Measurements from ENCODE around the gene PSME4. TPM values are rescaled to one million over a fixed set of nuclear protein-coding genes. Genes with fewer than 3 reads are reported as not detected.

Gene PSME4
- 10 to 100 TPM; 50.1 to 56.0 TPM for total RNA-seq

GRCh38 chr2:53970724-53971602 lies at the start of gene PSME4:
PSME4 (minus strand) TSS chr2:53970993; CDS start chr2:53970784, 209 bp downstream.
- DNase-seq (ENCODE audit: low spot score), result peak; percentile 81
- Histone ChIP-seq H3K27ac (peak within 1 kb of the TSS; percentile 99), H3K27me3 (replicated peaks; ENCODE audit: insufficient read depth) (no peaks in the 10 kb centered on the region), H3K4me3 (peak within 1 kb of the TSS; percentile 98), H3K4me1 (ENCODE audit: control insufficient read depth in 1 of 2, low read depth in 2 of 2) (peaks cover 15 to 45% of the 10 kb centered on the region in 2 donors), H3K9me3 (no peaks in the 10 kb centered on the region), H3K36me3 (peaks cover 13% of the 10 kb centered on the region)
- no peak for TF ChIP-seq CTCF (IDR thresholded peaks at IDR 0.05)
- ATAC-seq (ENCODE audit: insufficient number of reproducible peaks, low FRiP score, low read depth), result peak; percentile 70

- no peaks in the 10 kb centered on the region for H3K36me3 ChIP-seq
- DNase-seq (ENCODE audit: low spot score) (no peak), ATAC-seq (ENCODE audit: insufficient number of reproducible peaks, low FRiP score, low read depth) (peak; percentile 69)
- peaks cover 7 to 22% of the 10 kb centered on the region in 2 donors for H3K4me1 ChIP-seq (ENCODE audit: control insufficient read depth in 1 of 2, low read depth in 2 of 2)
- H3K9me3 ChIP-seq, result peaks cover 5% of the 10 kb centered on the region
- H3K27me3 ChIP-seq (replicated peaks; ENCODE audit: insufficient read depth), result no peaks in the 10 kb centered on the region
- H3K27ac ChIP-seq, result peak overlapping the region in 1 of 2 donors; percentile 49
- H3K4me3 ChIP-seq, result no peak overlapping the region
- TF ChIP-seq CTCF (IDR thresholded peaks at IDR 0.05), result no peak
Measured at GRCh38 chr2:54015798-54016699, 45.3 kb upstream of the PSME4 start.

- DNase-seq (ENCODE audit: low spot score) (no peak), ATAC-seq (ENCODE audit: insufficient number of reproducible peaks, low FRiP score, low read depth) (no peak)
- TF ChIP-seq CTCF (IDR thresholded peaks at IDR 0.05), result no peak
- Histone ChIP-seq H3K36me3 (no peaks in the 10 kb centered on the region), H3K27me3 (replicated peaks; ENCODE audit: insufficient read depth) (no peaks in the 10 kb centered on the region), H3K9me3 (no peaks in the 10 kb centered on the region), H3K27ac (no peak overlapping the region), H3K4me3 (no peak overlapping the region), H3K4me1 (ENCODE audit: control insufficient read depth in 1 of 2, low read depth in 2 of 2) (peaks cover 7 to 29% of the 10 kb centered on the region in 2 donors)
Measured at GRCh38 chr2:54013996-54014395, 43.2 kb upstream of the PSME4 start.

- peaks cover 7 to 29% of the 10 kb centered on the region in 2 donors for H3K4me1 ChIP-seq (ENCODE audit: control insufficient read depth in 1 of 2, low read depth in 2 of 2)
- DNase-seq (ENCODE audit: low spot score), result no peak
- no peak overlapping the region for H3K4me3 ChIP-seq
- H3K27ac ChIP-seq, result no peak overlapping the region
- no peak for ATAC-seq (ENCODE audit: insufficient number of reproducible peaks, low FRiP score, low read depth)
- no peaks in the 10 kb centered on the region for H3K27me3 ChIP-seq (replicated peaks; ENCODE audit: insufficient read depth)
- TF ChIP-seq CTCF (IDR thresholded peaks at IDR 0.05), result no peak
- no peaks in the 10 kb centered on the region for H3K36me3 ChIP-seq
- no peaks in the 10 kb centered on the region for H3K9me3 ChIP-seq
Measured at GRCh38 chr2:54012538-54013141, 41.8 kb upstream of the PSME4 start.

All from thoracic aorta (tissue), 2 donors.